NCI-H187 (cell line): ENCODE data around the gene SH3PXD2B.
"Not testable (repeated sequence)": the region's sequence is repeated elsewhere in the genome, so short reads cannot be mapped to it uniquely, and the experiment has no call there.

Experiments
- DNase-seq, 2 experiments: peaks; one replicate each; lab custom pipeline; 2025; lab: John Stamatoyannopoulos, UW

Gene SH3PXD2B

GRCh38 chr5:172417983-172418630 is 36.2 kb downstream of the SH3PXD2B start:
- DNase-seq: no peak

- DNase-seq: no peak
These were observed 37.0 kb downstream of the SH3PXD2B start for GRCh38 chr5:172417130-172417841.

- no peak for DNase-seq
These were observed 38.7 kb downstream of the SH3PXD2B start for GRCh38 chr5:172415362-172416275.

GRCh38 chr5:172414531-172415361 is 39.6 kb downstream of the SH3PXD2B start:
- DNase-seq: no peak

GRCh38 chr5:172413601-172414171 is 40.6 kb downstream of the SH3PXD2B start:
- no peak for DNase-seq

DNA sequence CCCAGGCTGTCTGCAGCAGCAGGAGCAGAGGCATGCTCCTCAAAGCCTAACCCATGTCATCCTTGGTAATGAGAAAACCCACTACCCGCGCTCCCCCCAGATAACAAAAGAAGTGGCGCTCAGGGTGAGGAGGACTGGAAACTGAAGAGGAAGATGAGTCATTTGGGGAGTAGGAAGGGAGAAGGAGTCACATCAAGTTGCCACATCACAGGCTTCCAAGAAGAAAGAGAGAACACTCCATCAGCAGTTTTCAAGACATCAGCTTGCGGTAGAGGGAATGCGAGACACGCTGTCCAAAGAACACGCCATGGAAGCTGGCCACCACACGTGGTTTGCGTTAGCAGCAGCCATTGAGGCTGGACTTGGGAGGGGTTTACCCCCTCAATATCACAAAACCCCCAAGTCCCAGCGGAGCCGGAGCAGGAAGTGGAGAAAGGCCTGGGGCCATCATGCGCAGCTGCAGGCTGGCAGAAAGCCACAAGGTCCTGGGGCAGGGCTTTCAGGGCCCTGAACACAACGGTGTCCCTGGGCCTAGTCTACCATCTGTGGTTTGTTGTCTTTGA is 41.5 kb downstream of the SH3PXD2B start:
- DNase-seq: no peak

- DNase-seq: no peak
These were observed 42.7 kb downstream of the SH3PXD2B start for GRCh38 chr5:172411484-172412072.

DNA sequence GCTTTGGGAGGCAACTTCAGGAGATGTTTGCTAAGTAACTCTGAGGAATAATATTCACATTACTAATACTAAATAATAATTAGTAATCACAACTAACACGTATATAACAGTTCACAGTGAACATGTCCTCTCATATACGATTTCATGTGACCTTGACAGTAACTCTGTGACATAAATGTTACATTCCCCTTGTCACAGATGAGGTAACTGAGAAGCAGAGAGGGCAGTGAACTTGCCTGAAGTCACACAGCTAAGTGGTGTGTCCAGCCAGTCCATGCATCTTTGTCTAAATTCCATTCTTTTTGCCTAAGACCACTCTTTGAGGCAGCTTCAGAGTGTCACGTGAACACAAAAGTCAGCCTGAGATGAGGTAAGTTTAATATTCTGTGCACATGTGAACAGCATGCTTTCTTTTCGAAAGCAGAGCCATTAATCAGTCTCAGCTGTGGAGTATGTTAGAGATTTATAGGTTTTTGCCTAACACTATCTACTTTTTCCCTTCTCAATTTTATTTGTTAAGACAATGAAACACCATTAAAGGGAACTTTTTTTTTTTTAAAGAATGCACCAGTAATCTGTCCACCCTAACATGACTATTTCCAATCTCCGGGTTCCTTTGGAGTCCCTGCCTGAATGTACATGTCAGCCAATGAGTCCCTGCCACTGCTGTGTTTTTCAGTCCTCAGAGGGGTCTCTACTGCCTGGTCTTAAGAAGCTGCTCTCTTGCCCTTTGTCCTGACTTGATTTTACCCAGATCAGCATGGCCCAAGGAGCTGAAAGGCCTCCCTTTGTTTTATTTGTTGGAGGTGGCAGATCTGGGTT is 43.5 kb downstream of the SH3PXD2B start:
- DNase-seq: no peak

GRCh38 chr5:172410160-172410559 is 44.2 kb downstream of the SH3PXD2B start:
- DNase-seq: no peak

- not testable (repeated sequence) for DNase-seq
These were observed 44.8 kb downstream of the SH3PXD2B start for GRCh38 chr5:172409477-172409876.

DNA sequence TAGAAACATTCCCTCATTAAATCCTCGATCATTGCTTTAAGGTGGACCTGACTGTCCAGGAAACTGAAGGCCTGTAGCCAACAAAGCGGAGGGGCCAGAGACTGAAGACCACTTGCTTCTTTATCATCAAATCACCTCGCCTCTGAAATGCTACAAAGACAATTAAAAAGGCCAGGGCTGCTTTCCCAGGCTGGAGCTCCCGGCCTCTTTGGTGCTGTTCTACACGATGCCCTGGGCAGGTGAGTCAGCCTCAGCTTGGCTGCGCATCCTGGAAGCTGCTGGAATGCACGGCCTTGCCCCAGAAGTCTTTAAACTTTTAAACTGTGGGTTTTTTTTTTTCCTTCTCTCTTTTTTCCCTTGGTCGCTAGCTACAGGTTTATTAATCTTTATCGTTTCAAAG is 46.5 kb downstream of the SH3PXD2B start:
- DNase-seq: no peak

- no peak for DNase-seq
These were observed 47.1 kb downstream of the SH3PXD2B start for GRCh38 chr5:172407241-172407691.

GRCh38 chr5:172405226-172406107 is 48.9 kb downstream of the SH3PXD2B start:
- no peak for DNase-seq

- DNase-seq: no peak
These were observed 49.6 kb downstream of the SH3PXD2B start for GRCh38 chr5:172404746-172405145.

DNA sequence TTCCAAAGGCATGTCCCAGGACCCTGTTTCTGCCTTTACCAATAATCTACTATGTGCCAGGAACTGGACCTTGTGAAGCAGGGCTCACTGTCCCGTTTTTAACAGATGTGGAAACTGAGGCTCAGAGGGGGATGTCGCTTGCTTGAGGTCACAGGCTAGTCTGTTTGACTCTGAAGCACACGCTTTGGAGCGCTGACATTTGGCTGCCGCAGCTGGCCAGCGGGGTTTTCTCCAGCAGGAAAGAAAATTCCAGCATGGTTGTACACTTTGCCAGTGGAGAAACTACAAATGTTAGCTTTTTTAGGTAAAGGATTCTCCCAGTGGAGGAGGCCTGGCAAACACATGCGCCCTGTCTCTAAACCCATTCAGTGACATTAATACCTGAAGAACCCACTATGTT is 50.5 kb downstream of the SH3PXD2B start:
- DNase-seq: no peak

GRCh38 chr5:172403189-172403796 is 51.0 kb downstream of the SH3PXD2B start:
- DNase-seq: no peak

- no peak for DNase-seq
These were observed 51.7 kb downstream of the SH3PXD2B start for GRCh38 chr5:172402531-172403188.

GRCh38 chr5:172402031-172402430 is 52.3 kb downstream of the SH3PXD2B start:
- DNase-seq: not testable (repeated sequence)
